HG02938 (cell line): ENCODE measurements around the gene MLH3.

Source experiments
- ATAC-seq: cut with Tn5 transposase; IDR thresholded peaks from one replicate; pipeline ENCODE4 v1.9.1; 2021; ENCODE audit warnings: mild to moderate bottlenecking, moderate library complexity; ENCODE audit not compliant: unreplicated experiment

Gene MLH3

DNA sequence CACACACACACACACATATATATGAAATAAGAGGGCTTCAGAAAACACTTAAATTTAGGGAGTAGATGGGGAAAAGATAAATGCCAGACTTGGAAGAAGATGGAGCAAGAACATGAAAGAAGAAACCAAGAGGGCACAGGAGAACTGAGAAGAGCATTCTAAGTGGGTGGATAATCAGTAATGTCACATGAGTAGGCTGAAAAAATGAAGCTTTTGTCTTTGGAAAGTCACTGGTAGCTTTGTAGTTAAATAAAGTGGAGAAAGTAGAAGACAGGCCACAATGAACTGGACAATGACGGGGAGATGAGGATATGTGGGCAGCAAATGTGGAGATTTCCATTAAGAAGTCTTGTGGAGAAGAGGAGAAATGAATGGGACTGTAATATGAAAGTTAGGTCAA is 15.9 kb upstream of the MLH3 start:
- no peak for ATAC-seq

DNA sequence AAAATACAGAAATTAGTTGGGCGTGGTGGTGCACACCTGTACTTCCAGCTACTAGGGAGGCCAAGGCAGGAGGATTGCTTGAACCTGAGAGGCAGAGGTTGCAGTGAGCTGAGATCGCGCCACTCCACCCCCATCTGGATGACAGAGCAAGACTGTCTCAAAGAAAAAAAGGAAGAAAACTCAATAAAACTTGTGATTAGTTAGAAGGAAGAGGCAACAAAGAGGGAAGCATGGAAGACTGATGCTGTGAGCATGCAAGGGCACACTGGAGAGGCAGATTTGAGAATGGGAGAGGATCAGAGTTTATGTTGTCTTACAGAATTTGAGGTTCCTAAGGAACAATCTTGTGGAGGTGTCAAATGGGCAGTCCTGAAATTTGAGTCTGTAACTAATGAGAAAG is 15.4 kb upstream of the MLH3 start:
- ATAC-seq, result no peak

- ATAC-seq, result peak; percentile 10
Measured at GRCh38 chr14:75064205-75064567, 12.9 kb upstream of the MLH3 start.

- peak; percentile 95 for ATAC-seq
Measured at GRCh38 chr14:75063491-75064204, 12.4 kb upstream of the MLH3 start, which contains the start of gene ACYP1. Gene ACYP1, minus strand, starts transcription at chr14:75064024. Its CDS starts 471 bp downstream, at chr14:75063553.

- ATAC-seq, result no peak
Measured at GRCh38 chr14:75063013-75063412, 11.7 kb upstream of the MLH3 start.

- ATAC-seq, result no peak
Measured at GRCh38 chr14:75060420-75060819, 9.2 kb upstream of the MLH3 start.

- ATAC-seq, result no peak
Measured at GRCh38 chr14:75059642-75060041, 8.4 kb upstream of the MLH3 start.

GRCh38 chr14:75054421-75054820 is 3.2 kb upstream of the MLH3 start:
- no peak for ATAC-seq

DNA sequence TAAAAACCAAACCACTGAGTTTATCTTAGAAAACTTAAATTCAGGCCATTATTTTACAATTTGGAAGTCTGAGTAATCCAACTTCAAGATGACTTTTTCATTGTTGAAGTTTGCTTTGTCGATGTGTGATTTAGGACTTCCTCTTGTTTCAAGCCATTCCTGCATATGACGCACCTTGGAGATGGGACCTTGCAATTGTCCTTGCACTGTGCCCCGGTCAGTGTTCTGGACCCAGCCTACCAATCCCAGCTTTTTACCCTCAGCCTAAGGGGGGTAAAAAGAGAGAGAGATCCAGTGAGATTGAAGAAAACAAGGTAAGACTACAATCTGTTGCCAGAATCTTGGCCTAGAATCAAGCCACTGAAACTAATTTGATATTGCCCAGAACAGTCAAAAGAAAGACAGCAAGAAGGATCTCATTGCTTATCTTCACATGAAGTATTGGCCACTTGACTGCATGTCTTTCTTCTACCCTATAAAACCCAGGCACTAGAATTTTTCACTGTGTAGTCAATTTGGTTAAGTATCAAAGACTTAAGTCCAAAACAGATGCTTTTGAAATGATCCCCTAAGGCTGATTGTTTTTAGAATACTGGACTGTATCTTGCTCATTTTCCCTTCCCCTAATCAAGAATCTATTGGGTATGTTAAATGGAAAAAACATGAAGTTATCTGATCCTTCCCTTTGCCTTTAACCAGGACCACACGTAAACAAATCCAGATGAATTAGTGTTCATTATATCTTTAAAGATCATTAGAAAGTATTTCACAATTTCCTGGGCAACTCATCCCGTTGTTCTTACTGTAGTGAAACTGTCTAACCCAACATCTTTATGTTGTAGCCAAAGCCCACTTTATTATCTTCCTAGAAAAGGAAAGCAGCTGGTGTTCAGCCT is 2.4 kb upstream of the MLH3 start:
- no peak for ATAC-seq

DNA sequence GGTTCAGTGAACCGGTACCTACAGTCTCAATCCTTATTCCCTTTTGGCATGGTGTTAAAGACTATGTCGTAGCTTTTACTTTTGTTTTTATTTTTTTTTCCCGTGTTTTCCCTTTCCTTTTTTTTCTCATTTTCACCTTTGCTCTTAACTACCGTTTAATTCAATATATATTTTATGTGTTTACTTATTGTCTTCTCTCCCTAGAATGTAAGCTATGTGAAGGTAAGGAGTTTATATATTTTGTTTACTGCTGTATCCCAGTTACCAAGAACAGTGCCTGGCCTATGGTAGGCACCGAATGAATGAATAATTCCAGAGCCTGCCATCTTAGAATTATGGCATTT is 261 bp upstream of the MLH3 start:
- ATAC-seq, result no peak

DNA sequence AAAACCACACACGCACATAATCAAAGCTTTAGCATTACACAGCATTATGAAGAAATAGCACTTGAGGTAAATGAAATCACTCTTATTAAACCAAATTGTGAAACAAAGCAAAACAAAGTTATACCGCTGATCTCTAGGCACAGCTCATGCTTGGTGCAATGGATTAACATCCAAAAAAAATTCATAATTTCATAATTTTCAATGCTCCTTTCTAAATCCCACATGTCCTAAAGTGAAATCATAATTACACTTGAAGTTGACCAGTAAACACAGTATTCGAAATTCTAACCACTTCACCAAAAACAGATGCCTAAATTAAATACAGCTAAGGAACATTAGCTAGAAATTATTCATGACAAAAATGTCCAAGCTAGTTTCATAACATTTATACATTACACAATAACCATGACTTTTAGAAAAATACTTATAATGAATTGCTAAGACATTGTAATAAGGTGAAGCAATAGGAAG is 1.5 kb downstream of the MLH3 start:
- no peak for ATAC-seq

DNA sequence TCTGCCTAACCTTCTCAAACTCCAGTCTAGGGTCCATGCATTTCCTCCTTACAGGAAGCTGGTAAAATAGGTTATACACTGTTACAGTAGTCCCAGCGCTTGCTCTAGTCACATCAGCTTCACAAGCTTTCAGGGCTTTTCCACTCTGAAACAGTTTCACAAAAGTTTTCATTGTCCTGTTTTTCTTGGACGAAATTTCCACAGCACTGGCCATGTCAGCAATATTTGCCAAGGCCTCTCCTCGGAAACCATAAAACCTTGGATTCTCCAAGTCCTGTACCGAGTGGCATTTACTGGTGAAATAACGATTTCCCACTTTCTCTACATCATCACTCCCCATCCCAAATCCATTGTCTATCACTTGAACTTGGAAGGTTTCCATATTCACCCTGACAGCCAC is 2.1 kb downstream of the MLH3 start:
- ATAC-seq, result no peak

DNA sequence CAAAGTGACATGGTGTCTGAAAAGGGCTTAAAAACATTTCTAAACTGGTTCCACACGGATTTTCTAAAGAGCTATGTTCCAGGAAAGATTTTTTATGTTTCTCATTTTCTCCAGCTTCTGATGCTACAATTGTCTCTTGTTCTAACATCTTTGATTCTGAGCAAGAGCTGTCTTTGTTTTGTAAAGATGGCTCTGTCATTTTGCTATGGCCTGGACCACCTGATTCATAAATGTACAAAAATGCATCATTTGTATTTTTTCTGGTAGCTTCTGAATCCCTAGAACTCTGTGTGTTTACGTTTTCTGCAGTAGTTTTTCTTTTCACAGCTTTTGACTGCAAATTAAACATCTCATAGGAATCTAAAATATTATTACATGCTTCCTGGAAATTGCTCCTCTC is 3.2 kb downstream of the MLH3 start:
- no peak for ATAC-seq

- no peak for ATAC-seq
Measured at GRCh38 chr14:75047506-75047905, 3.8 kb downstream of the MLH3 start.

- no peak for ATAC-seq
Measured at GRCh38 chr14:75046899-75047298, 4.4 kb downstream of the MLH3 start.

DNA sequence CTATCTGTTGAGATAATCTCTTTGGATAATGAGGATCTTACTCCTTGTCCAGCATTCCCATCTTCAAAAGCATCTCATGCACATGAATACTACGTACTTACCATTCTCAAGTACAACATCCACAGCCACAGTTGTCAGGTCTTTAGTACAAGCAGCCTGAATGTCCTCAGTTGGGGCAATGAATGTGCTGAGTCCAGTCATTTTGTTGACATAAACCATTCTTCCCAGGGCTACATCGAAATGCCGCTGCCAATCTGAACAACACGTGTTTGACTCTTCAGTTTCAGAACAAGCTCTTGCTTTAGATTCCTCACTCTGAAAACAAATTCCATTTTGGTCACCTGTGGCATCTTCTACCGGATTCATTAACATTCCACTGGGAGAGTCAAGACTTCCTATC is 5.0 kb downstream of the MLH3 start:
- no peak for ATAC-seq

DNA sequence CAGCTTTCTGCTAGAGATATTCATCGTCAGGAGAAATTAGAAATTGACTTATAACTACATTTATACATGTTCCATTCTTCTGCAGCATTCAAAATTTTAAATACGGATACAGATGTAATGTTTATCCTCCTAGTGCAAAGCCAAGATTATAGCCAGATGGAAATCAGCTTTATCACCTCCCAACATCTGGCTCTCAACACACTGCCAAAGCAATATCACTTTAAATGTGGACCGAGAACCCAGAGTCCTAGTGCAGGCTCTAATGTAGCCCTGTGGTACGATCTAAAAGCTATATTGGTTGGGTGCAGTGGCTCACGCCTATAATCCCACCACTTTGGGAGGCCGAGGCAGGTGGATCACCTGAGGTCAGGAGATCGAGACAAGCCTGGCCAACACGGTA is 6.5 kb downstream of the MLH3 start:
- ATAC-seq, result no peak

DNA sequence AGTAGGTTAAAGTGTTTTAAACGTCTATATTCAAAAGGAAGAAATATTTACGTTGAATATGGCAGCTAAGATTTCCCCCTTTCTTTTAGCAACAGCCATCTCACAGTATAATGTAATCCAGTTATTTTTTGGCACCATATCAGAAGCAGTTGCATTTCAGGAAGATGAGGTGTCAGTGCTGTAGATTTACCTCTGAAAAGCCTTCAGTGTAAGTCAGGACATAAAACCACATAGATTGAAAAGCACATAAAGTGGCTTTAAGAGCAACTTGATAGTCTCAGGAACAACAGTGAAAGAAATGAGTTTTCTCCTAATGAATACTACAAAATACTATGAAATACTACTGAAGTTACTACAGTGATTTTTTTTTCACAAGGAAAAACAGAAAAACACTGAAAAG is 6.9 kb downstream of the MLH3 start:
- ATAC-seq, result no peak

GRCh38 chr14:75042035-75042434 is 9.2 kb downstream of the MLH3 start:
- ATAC-seq, result no peak

DNA sequence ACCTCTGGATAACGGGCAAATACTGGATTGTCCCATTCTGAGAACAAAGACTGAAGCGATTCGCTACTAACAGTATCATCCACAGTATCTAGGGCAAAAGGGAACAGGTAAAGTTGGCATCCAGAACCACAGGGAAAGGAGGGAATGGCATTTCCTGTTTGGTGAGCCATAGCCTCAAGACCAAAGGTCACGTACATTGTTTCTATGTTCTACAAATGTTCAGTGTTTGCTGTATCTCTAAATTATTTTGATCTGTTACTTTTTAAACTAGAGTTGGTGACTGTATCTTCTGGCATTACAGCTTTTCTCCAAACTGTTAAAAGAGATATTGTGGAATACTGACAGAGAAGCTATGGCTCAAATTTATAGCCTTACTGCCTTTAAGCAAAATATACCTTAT is 9.7 kb downstream of the MLH3 start:
- no peak for ATAC-seq

DNA sequence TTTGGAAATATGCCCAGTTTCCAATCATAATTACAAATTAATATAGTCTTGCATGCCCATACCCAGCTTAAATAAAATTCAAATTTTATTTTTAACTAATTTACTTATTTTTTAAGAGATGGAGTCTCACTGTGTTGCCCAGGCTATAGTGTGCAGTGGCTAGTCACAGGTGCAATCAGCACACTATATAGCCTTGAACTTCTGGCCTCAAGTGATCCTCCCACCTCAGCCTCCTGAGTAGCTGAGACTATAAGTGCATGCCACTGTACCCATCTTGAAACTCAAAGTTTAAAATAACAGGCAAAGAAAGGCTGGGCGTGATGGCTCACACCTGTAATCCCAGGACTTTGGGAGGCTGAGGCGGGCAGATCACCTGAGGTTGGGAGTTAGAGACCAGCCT is 10.3 kb downstream of the MLH3 start:
- no peak for ATAC-seq

- no peak for ATAC-seq
Measured at GRCh38 chr14:75040507-75040906, 10.8 kb downstream of the MLH3 start.
